ENCODE results near the gene AXIN2. TPM values are rescaled to one million over a fixed set of nuclear protein-coding genes. Genes with fewer than 3 reads are reported as not detected.

The AXIN2 gene
- total RNA-seq, 2 donors from 2014 or later, result 32.3 to 54.6 TPM

DNA sequence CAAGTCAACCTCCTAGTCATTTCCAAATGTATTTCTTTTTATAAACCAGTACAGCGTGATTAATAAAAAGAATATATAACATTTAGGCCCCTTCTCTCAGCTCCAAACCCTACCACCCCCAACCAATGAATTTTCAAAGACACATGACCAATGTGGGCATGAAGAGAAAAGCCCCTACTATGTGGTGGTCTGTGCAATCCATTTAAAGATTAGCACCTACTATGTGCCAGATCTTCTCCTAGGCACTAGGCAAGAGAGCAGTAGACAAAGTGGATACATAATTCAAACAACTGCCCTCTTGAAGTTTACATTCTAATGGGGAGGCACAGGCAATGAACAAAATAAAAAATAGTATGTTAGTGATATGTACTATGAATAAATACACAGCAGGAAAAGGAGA, 19.4 kb downstream of the AXIN2 start:
- peaks cover 10 to 12% of the 10 kb centered on the region in 2 donors for H3K36me3 ChIP-seq
- TF ChIP-seq POLR2AphosphoS5 (IDR thresholded peaks at IDR 0.05), result no peak
- TF ChIP-seq, protein P1, sequence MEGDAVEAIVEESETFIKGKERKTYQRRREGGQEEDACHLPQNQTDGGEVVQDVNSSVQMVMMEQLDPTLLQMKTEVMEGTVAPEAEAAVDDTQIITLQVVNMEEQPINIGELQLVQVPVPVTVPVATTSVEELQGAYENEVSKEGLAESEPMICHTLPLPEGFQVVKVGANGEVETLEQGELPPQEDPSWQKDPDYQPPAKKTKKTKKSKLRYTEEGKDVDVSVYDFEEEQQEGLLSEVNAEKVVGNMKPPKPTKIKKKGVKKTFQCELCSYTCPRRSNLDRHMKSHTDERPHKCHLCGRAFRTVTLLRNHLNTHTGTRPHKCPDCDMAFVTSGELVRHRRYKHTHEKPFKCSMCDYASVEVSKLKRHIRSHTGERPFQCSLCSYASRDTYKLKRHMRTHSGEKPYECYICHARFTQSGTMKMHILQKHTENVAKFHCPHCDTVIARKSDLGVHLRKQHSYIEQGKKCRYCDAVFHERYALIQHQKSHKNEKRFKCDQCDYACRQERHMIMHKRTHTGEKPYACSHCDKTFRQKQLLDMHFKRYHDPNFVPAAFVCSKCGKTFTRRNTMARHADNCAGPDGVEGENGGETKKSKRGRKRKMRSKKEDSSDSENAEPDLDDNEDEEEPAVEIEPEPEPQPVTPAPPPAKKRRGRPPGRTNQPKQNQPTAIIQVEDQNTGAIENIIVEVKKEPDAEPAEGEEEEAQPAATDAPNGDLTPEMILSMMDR (IDR thresholded peaks at IDR 0.05), result no peak
- no peak for TF ChIP-seq POLR2A (IDR thresholded peaks at IDR 0.05)
- intact Hi-C loops (cut with DNase I), result no loop called here
- 93% methylated on average over 1 of the region's 1 CpG for WGBS
- H3K4me3 ChIP-seq, result no peak overlapping the region
- H3K27me3 ChIP-seq (replicated peaks; ENCODE audit: insufficient read depth), result no peaks in the 10 kb centered on the region
- H3K4me1 ChIP-seq (replicated peaks), result peaks cover 9% of the 10 kb centered on the region
- no peak for DNase-seq (ENCODE audit: low spot score)
- H3K27ac ChIP-seq, result no peak overlapping the region
- no peaks in the 10 kb centered on the region for H3K9me3 ChIP-seq

GRCh38 chr17:65541453-65541852, 20.0 kb downstream of the AXIN2 start:
- DNase-seq (ENCODE audit: low spot score), result no peak
- H3K36me3 ChIP-seq, result peaks cover 14 to 18% of the 10 kb centered on the region in 2 donors
- no peak for TF ChIP-seq POLR2AphosphoS5 (IDR thresholded peaks at IDR 0.05)
- TF ChIP-seq, protein P1 (IDR thresholded peaks at IDR 0.05), result no peak
- no peak for TF ChIP-seq POLR2A (IDR thresholded peaks at IDR 0.05)
- H3K27ac ChIP-seq, result no peak overlapping the region
- H3K4me1 ChIP-seq (replicated peaks), result peaks cover 6% of the 10 kb centered on the region
- H3K9me3 ChIP-seq, result no peaks in the 10 kb centered on the region
- intact Hi-C loops (cut with DNase I), result no loop called here
- H3K4me3 ChIP-seq, result no peak overlapping the region
- 96% methylated on average over 8 of the region's 8 CpGs for WGBS
- H3K27me3 ChIP-seq (replicated peaks; ENCODE audit: insufficient read depth), result no peaks in the 10 kb centered on the region

DNA sequence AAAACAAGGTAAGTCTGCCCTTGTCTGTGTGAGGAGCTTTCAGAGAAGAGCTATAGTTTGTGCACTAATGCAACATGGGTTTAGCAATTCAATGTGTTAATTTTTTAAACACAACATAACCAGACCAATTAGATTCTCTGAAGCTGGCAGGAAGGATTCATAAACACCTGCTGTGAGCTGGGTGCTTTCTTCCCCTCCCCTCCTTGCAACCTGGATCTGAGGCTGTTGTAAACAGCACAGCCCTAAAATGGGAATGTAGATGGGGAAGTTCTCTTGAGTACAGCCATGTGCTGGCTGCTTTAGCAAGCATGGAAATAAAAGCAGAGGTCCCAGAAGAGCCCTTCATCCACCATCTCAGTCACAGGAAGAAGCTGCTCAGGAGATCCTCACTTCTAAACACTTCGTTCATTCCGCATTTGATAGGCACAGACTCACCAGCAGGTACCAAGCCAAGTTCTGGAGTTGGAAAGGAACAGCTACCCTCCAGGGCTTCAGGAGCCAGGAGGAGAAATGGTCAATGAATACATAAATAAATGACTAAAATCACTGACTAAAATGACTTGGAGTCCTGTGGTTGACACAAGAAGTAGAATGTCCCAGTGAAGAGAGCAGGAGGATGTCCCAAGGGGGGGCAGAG, 21.7 kb downstream of the AXIN2 start:
- intact Hi-C loops (cut with DNase I), result no loop called here
- Histone ChIP-seq H3K27ac (no peak overlapping the region), H3K36me3 (peaks cover 14 to 27% of the 10 kb centered on the region in 2 donors), H3K4me1 (replicated peaks) (no peaks in the 10 kb centered on the region), H3K4me3 (no peak overlapping the region), H3K27me3 (replicated peaks; ENCODE audit: insufficient read depth) (no peaks in the 10 kb centered on the region), H3K9me3 (no peaks in the 10 kb centered on the region)
- 64% methylated on average over 2 of the region's 2 CpGs for WGBS
- TF ChIP-seq, protein P1 (IDR thresholded peaks at IDR 0.05), result no peak
- TF ChIP-seq POLR2A (IDR thresholded peaks at IDR 0.05), result no peak
- no peak for TF ChIP-seq POLR2AphosphoS5 (IDR thresholded peaks at IDR 0.05)
- DNase-seq (ENCODE audit: low spot score), result no peak

- Histone ChIP-seq H3K9me3 (no peaks in the 10 kb centered on the region), H3K4me1 (replicated peaks) (no peaks in the 10 kb centered on the region), H3K36me3 (peaks cover 17 to 27% of the 10 kb centered on the region in 2 donors), H3K4me3 (no peak overlapping the region), H3K27me3 (replicated peaks; ENCODE audit: insufficient read depth) (no peaks in the 10 kb centered on the region), H3K27ac (no peak overlapping the region)
- no peak for DNase-seq (ENCODE audit: low spot score)
- TF ChIP-seq, protein P1 (IDR thresholded peaks at IDR 0.05), result no peak
- TF ChIP-seq POLR2A (IDR thresholded peaks at IDR 0.05), result no peak
- no peak for TF ChIP-seq POLR2AphosphoS5 (IDR thresholded peaks at IDR 0.05)
- WGBS, result 57% methylated on average over 12 of the region's 12 CpGs
- intact Hi-C loops (cut with DNase I), result no loop called here
These were observed 22.5 kb downstream of the AXIN2 start for GRCh38 chr17:65538675-65539529.
